ENCODE measurements around the gene EPHB1.

Gene EPHB1

DNA sequence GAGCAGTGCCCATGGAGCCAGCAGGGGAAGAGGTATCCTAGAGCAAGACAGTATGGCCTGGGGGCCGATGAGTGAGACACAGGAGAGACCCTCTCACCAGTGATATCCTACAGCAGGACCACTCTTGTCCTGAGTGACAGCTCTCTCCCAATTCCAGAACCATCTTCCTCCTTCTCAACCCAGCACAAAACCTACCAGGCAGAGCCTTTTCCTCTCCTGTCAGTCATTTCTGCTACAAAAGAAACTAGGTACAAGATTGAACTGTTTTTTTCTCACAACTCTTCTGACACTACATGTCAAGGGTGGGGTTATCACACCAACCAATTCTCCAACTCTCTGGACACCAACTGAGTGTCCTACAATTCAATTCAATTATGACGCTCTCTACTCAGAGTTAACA lies 506.6 kb downstream of the EPHB1 start:
- DNase-seq: no peak

DNA sequence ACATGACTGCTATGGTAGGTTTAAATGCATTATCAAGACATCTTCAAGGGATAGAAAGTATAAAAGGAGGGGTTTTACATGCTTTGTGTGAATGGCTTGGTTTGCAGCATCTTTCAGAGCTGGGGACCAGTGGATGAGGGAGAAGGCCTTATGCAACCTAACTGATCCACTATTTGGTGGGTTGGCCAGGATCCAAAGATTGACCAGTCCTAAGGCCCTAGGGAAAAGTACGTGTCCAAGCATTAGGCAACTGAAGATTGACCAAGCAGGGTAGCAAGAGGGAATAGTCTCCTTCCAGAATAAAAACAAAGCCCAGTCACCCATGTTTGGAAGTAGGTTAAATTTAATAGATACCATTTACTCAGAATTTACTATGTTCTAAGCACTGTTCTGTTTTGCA lies 509.3 kb downstream of the EPHB1 start:
- DNase-seq: no peak

All from GF-D8 (cell line).